Measurements from ENCODE around the gene CORO7.

The CORO7 gene

DNA sequence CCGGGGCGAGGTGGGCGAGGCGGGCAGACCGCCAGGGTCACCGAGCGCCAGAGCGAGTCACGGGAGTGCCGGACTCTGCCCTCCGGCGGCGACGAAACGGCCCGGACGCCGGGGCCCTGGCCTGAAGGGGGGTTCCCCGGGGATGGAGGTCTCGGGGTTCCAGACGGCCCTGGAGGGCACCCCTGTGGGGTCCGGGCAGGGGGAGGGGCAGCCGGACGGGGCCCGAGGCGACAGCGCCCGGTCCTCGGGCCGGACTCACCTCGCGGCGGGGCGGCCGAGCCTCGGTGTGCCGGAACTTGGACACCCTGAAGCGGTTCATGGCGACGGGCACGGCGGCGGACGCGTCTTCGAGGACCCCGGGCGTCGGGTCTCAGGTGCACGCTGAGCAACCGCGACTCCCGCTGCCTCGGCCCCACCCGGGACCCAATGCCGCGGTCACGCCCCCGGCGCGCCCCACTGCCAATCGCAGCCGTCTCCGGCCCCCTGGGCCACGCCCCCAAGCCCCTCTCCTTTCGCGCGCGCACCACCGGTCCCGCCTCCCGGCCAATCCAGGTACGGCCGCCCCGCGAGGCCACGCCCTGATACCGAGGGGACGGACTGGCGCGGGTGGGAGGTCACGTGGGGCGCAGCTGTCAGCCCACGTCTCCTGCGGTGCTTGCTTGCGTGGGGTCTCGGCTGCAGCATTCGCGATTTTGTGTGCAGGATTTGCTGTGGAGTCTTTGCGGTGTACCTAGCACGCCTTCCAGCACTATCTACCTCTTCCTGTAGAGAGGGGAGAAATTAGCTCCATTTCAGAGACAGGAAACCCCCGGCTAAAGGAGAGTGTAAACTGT lies at the start of gene CORO7:
Gene CORO7, minus strand, starts transcription at position 397 of the 833 bp plus-strand sequence. Its CDS starts 78 bp downstream, at position 319.
- peak; percentile 58 for DNase-seq

- DNase-seq: no peak
These were observed 47.2 kb upstream of the CORO7 start for GRCh38 chr16:4463522-4464163.

- no peak for DNase-seq
These were observed 45.1 kb upstream of the CORO7 start for GRCh38 chr16:4461250-4462085.

- no peak for DNase-seq
These were observed 44.5 kb upstream of the CORO7 start for GRCh38 chr16:4460936-4461249.

- no peak for DNase-seq
These were observed 39.6 kb upstream of the CORO7 start for GRCh38 chr16:4455951-4456350.

DNA sequence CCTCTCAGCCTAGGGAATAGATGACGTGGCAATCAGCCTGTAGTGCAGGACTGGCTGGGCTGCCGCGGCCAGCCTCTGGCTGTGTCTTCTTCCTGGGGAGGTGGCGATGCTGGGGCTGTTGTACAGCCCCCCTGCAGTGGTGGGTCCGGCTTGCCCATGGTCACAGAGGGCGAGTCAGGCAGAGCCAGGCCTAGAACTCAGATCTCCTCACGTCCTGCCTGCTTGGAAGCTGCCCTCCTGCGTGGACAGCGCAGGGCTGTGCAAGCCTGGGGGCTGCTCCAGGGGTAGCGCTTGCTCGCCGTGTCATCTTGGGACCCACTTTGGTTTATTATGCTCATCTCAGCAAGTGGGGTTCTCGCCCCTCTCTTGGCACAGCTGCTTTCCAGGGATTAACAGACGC lies 38.7 kb upstream of the CORO7 start:
- no peak for DNase-seq

DNA sequence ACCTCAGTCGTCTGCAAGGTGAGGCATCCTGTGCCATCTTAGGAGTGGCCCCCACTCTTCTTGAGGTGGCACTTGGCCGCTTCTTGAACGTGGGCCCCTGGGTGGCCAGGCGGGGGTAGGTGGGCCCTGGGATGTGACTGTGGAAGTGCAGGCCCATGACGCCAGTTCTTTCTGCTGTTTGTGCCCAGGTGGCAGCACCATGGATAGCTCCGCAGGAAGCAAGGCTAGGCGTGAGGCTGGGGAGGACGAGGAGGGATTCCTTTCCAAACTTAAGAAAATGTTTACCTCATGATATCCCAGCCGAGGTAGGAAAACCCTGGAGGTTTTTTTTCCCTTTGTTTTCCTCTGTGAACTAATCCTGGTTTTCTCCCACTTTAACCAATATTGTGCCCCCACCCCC lies 38.2 kb upstream of the CORO7 start:
- no peak for DNase-seq

- DNase-seq: no peak
These were observed 36.3 kb upstream of the CORO7 start for GRCh38 chr16:4452674-4453073.

DNA sequence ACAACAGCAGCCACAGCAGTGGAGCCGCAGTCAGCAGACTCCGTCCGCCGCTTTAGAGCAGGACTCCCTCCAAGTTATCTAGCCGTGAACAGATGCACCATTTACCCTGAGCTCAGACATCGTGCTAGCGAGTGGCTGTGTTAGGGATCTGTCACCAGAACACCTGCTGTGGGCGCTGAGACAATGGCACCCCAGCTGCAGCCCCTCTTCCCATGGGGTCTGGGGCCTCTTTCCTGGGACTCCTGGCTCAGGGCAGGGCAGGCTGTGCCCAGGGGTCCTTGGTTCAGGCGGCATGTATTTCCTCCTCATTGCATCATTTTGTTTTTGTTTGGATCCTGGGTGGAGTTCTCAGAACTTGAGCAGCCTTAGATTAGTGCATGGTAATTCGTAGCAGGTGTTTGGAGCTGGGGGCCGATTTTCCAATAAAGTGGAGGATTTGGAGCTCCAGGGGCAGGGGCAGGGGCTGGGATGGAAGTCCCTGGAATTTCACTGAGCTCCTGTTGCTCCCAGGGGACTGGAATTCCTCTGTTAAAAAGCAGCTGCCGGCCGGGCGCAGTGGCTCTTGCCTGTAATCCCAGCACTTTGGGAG lies 34.6 kb upstream of the CORO7 start:
- DNase-seq: no peak

DNA sequence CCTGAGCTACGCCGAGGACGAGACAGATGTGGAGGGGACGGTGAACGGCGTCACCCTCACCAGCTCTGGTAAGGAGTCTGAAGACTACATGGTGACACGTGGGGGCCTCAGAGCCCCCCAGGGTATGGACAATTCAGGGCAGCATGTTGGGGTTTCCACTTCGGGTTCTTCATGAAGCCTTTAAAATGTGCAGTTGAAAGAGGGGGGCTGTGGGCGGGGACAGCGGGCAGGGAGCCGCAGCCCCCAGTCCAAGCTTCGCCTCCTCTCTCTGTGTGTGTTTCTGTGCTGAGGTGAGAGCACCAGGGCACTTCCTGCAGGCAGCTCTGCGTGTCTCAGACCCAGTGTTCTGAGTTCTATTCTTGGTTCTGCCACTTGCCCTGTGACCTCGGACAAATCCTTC lies 34.0 kb upstream of the CORO7 start:
- DNase-seq: no peak

DNA sequence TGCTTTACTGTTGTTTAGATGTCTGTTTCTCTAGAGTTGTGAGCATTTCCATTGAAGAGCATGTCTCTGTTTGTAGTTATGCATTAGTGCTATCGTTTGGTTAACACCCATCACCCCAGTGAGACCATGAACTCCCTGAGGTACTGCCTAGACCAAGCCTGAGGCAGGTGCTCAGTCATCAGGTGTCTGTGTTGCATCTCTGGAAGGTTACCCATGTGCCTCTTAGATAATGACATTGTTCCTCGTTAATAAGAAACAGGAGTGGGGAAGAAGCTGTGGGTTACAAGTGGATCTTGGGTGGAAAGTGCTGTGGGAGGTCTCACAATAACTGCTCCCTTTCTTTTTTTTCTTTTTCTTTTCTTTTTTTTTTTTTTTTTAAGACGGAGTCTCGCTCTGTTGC lies 27.6 kb upstream of the CORO7 start:
- DNase-seq: no peak

- DNase-seq: no peak
These were observed 26.9 kb upstream of the CORO7 start for GRCh38 chr16:4443271-4443670.

DNA sequence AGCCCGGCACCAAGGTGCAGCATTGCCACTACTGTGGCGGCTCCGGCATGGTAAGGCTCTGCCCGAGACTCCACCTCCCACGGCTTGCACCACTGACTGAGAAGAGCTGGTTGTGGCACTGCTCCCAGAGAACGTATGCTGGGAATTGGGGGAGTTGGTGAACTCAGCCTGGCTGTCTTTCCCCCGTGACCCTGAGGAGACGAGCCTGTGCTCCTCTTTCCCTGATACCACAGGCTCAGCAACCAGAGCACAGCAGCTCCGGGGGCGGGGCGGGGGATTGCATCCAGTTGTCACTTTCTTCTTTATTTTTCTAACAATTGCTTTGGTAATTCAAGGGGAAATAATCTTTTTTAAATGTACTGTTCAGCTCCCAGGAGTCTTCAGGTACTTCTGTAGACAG lies 26.0 kb upstream of the CORO7 start:
- DNase-seq: no peak

- no peak for DNase-seq
These were observed 21.0 kb upstream of the CORO7 start for GRCh38 chr16:4437366-4437765.

- no peak for DNase-seq
These were observed 19.1 kb upstream of the CORO7 start for GRCh38 chr16:4435337-4436067.

GRCh38 chr16:4433914-4434787 lies 17.8 kb upstream of the CORO7 start:
- no peak for DNase-seq

DNA sequence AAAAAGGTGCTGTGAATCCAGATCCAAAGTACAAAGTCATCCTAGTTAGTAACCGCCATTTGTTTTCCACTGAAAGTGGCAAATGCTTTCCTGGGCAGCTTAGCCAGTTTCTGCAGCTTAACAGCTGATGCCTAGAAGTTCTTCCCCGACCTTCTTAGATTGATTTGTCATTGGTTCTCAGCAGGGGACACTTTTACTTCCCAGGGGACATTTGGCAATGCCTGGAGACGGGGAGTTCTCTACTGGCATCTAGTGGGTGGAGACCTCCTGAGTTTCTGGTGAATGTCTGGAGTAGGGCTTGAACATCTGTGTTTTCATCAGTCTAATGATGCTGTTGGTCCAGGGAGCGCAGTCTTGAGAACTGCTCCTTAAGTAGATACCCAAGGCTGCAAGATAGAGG lies 16.8 kb upstream of the CORO7 start:
- no peak for DNase-seq

- no peak for DNase-seq
These were observed 14.6 kb upstream of the CORO7 start for GRCh38 chr16:4431023-4431422.

- DNase-seq: no peak
These were observed 12.1 kb upstream of the CORO7 start for GRCh38 chr16:4428500-4428899.

DNA sequence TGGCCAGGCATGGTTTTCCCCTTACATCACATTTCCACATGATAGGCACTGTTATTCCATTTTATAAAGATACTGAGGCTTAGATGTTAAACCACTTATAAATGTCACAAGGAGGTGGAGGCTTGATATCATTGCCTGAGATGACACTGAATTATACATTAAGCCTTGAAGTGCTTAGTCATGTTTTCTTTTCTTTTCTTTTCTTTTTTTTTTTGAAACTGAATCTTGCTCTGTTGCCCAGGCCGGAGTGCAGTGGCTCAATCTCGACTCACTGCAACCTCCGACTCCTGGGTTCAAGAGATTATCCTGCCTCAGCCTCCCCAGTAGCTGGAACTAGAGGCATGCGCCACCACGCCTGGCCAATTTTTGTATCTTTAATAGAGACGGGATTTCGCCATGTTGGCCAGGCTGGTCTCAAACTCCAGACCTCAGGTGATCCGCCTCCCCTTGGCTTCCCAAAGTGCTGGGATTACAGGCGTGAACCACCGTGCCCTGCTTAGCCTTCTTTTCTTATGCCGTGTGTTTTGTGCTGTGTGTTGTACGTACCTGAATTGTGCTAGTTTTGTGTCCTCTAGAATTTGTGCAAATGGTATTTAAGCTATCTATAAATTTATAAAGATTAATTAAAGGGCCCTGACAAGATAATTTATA lies 10.5 kb upstream of the CORO7 start:
- DNase-seq: no peak

GRCh38 chr16:4426021-4426684 lies 9.8 kb upstream of the CORO7 start:
- no peak for DNase-seq
